Mesenchymal stem cell (in vitro differentiated cells and primary cell): ENCODE data around the gene SPON2. TPM values are rescaled to one million over a fixed set of nuclear protein-coding genes. Genes with fewer than 3 reads are reported as not detected.
A peak's percentile ranks its signal among the peaks of the same experiment; 100 is the strongest.

Experiments used
- DNase-seq: peaks from one replicate; pipeline ENCODE4 v3.0.0-alpha.2; 2013
- H2AFZ ChIP-seq: one replicate; pipeline ENCODE4 v1.6.1; 2013; ENCODE audit warnings: low read depth, mild to moderate bottlenecking, control low read depth, inconsistent platforms, low read length, moderate library complexity
- H2AK5ac ChIP-seq: 2 replicates; pipeline ENCODE4 v1.6.1; 2013; ENCODE audit warnings: low read length, moderate library complexity, mild to moderate bottlenecking, inconsistent platforms; ENCODE audit not compliant: severe bottlenecking
- H2BK120ac ChIP-seq: one replicate; pipeline ENCODE4 v1.6.1; 2013; ENCODE audit warnings: low read depth, mild to moderate bottlenecking, inconsistent platforms, low read length, moderate library complexity
- H2BK12ac ChIP-seq, 2 experiments: one replicate each; pipeline ENCODE4 v1.6.1; 2013; ENCODE audit warnings: inconsistent platforms in 2 of 2, low read length in 2 of 2, mild to moderate bottlenecking in 2 of 2, moderate library complexity in 2 of 2, control low read depth in 1 of 2
- H2BK15ac ChIP-seq: one replicate; pipeline ENCODE4 v1.6.1; 2013; ENCODE audit warnings: mild to moderate bottlenecking, low read depth, inconsistent platforms; ENCODE audit not compliant: poor library complexity, severe bottlenecking
- H2BK5ac ChIP-seq: 2 replicates; pipeline ENCODE4 v1.6.1; 2013; ENCODE audit warnings: low read depth, mild to moderate bottlenecking, low read length, control low read depth, inconsistent platforms; ENCODE audit not compliant: poor library complexity, severe bottlenecking
- H3K14ac ChIP-seq, 2 experiments: one replicate each; pipeline ENCODE4 v1.6.1; 2013; ENCODE audit warnings: inconsistent platforms in 2 of 2, low read length in 2 of 2, control low read depth in 1 of 2, mild to moderate bottlenecking in 1 of 2, moderate library complexity in 1 of 2
- H3K18ac ChIP-seq, 2 experiments: one replicate each; pipeline ENCODE4 v1.6.1; 2013; ENCODE audit warnings: inconsistent platforms in 2 of 2, low read length in 2 of 2, control low read depth in 1 of 2, low read depth in 1 of 2, mild to moderate bottlenecking in 1 of 2
- H3K23ac ChIP-seq, 2 experiments: one replicate each; pipeline ENCODE4 v1.6.1; 2013; ENCODE audit warnings: inconsistent platforms in 2 of 2, low read length in 2 of 2, mild to moderate bottlenecking in 2 of 2, moderate library complexity in 2 of 2, control low read depth in 1 of 2
- H3K27ac ChIP-seq: 2 replicates; pipeline ENCODE4 v1.5.1; 2013; ENCODE audit warnings: mild to moderate bottlenecking, moderate library complexity, low read length, control low read depth, inconsistent platforms; ENCODE audit not compliant: poor library complexity, severe bottlenecking
- H3K27me3 ChIP-seq, 2 experiments: 2 replicates each; pipeline versions ENCODE4 v1.6.1 to v1.7.0; 2013; ENCODE audit warnings: low read length in 2 of 2, mild to moderate bottlenecking in 2 of 2, moderate library complexity in 2 of 2, control low read depth in 1 of 2, inconsistent platforms in 1 of 2; ENCODE audit not compliant: control insufficient read depth in 1 of 2, insufficient read depth in 1 of 2
- H3K36me3 ChIP-seq, 2 experiments: 2 replicates each; pipeline versions ENCODE4 v1.6.1 to v1.7.0; 2013; ENCODE audit warnings: low read length in 2 of 2, control low read depth in 1 of 2, inconsistent platforms in 1 of 2, low read depth in 1 of 2, mild to moderate bottlenecking in 1 of 2; ENCODE audit not compliant: insufficient read depth in 2 of 2, control insufficient read depth in 1 of 2
- H3K4ac ChIP-seq, 2 experiments: one replicate each; pipeline ENCODE4 v1.6.1; 2013; ENCODE audit warnings: inconsistent platforms in 2 of 2, low read length in 2 of 2, mild to moderate bottlenecking in 2 of 2, moderate library complexity in 2 of 2, control low read depth in 1 of 2, low read depth in 1 of 2
- H3K4me1 ChIP-seq: 2 replicates; pipeline ENCODE4 v1.6.1; 2013; ENCODE audit warnings: low read depth, low read length, control low read depth; ENCODE audit not compliant: control insufficient read depth, insufficient read depth
- H3K4me2 ChIP-seq: 2 replicates; pipeline ENCODE4 v1.6.1; 2013; ENCODE audit warnings: low read length, mild to moderate bottlenecking, inconsistent platforms; ENCODE audit not compliant: poor library complexity, severe bottlenecking
- H3K4me3 ChIP-seq, 2 experiments: 2 replicates each; pipeline versions ENCODE4 v1.5.1 to v1.7.0; 2013; ENCODE audit warnings: low read length in 2 of 2, mild to moderate bottlenecking in 2 of 2, control low read depth in 1 of 2, low read depth in 1 of 2; ENCODE audit not compliant: insufficient read depth in 1 of 2
- H3K79me1 ChIP-seq: replicated peaks from 2 replicates; pipeline ENCODE4 v1.6.1; 2013; ENCODE audit warnings: mild to moderate bottlenecking, control low read depth, low read length, inconsistent platforms; ENCODE audit not compliant: poor library complexity, severe bottlenecking
- H3K9ac ChIP-seq: 2 replicates; pipeline ENCODE4 v1.7.0; 2013; ENCODE audit warnings: mild to moderate bottlenecking, low read length, moderate library complexity
- H3K9me3 ChIP-seq: 2 replicates; pipeline ENCODE4 v1.7.0; 2013; ENCODE audit warnings: mild to moderate bottlenecking, low read length; ENCODE audit not compliant: control insufficient read depth
- H4K8ac ChIP-seq: one replicate; pipeline ENCODE4 v1.6.1; 2013; ENCODE audit warnings: inconsistent platforms, mild to moderate bottlenecking, low read length, moderate library complexity
- H4K91ac ChIP-seq: one replicate; pipeline ENCODE4 v1.6.1; 2013; ENCODE audit warnings: mild to moderate bottlenecking, low read length, inconsistent platforms
- WGBS: methylation state at CpG from one replicate; pipeline ENCODE4 v1.1.7; 2013; ENCODE audit warnings: mixed read lengths; 5-methylcytosine and 5-hydroxymethylcytosine counted together
- polyA plus RNA-seq, 2 experiments: library from polyadenylated mRNA; stranded (reverse); fragments of 200-250 nt; gene quantifications; one replicate each; pipeline ENCODE4 v1.2.3, GENCODE V29; 2013

SPON2 gene
- polyA plus RNA-seq (2013, experiment 1 of 2), result 3,023 TPM
- 3,062 TPM for polyA plus RNA-seq (2013, experiment 2 of 2)

- Histone ChIP-seq H4K8ac (peak within 1 kb of the TSS; percentile 95), H3K79me1 (peaks cover 17% of the 10 kb centered on the region), H3K23ac (peak within 1 kb of the TSS; percentile 15 to 99), H3K4ac (peak within 1 kb of the TSS; percentile 99 to 100), H2BK120ac (peak within 1 kb of the TSS; percentile 99), H2BK5ac (peak within 1 kb of the TSS; percentile 96), H2AFZ (no peak within 1 kb of the TSS), H3K18ac (peak within 1 kb of the TSS; percentile 99 to 100), H3K27ac (peak within 1 kb of the TSS; percentile 96), H3K9ac (peak within 1 kb of the TSS; percentile 91), H2AK5ac (peak within 1 kb of the TSS; percentile 95), H4K91ac (peak within 1 kb of the TSS; percentile 98), H3K9me3 (no peaks in the 10 kb centered on the region), H3K27me3 (no peaks in the 10 kb centered on the region), H3K36me3 (peaks cover 36 to 46% of the 10 kb centered on the region in 2 experiments), H2BK15ac (peak within 1 kb of the TSS; percentile 98), H2BK12ac (peak within 1 kb of the TSS; percentile 77 to 97), H3K14ac (peak within 1 kb of the TSS; percentile 98 to 99), H3K4me1 (peaks cover 71% of the 10 kb centered on the region), H3K4me2 (peak within 1 kb of the TSS; percentile 73), H3K4me3 (peak within 1 kb of the TSS; percentile 76 to 86)
- WGBS, result 4% methylated on average over 32 of the region's 54 CpGs
- DNase-seq, result peak; percentile 89
These were observed at the start of gene SPON2 for GRCh38 chr4:1172228-1172851. TSS of gene SPON2 (minus strand) at chr4:1172583.

- no peak overlapping the region for H2BK12ac ChIP-seq
- H3K14ac ChIP-seq, result no peak overlapping the region
- H3K4me1 ChIP-seq, result no peaks in the 10 kb centered on the region
- no peak overlapping the region for H3K18ac ChIP-seq
- H3K4me3 ChIP-seq, result no peak overlapping the region
- no peak overlapping the region for H4K8ac ChIP-seq
- H3K23ac ChIP-seq, result no peak overlapping the region
- H2AFZ ChIP-seq, result no peak overlapping the region
- no peak overlapping the region for H3K9ac ChIP-seq
- no peak overlapping the region for H2BK15ac ChIP-seq
- no peak for DNase-seq
- peaks cover 49% of the 10 kb centered on the region for H3K79me1 ChIP-seq
- H3K9me3 ChIP-seq, result no peaks in the 10 kb centered on the region
- H4K91ac ChIP-seq, result no peak overlapping the region
- no peaks in the 10 kb centered on the region for H3K27me3 ChIP-seq
- H3K4ac ChIP-seq, result no peak overlapping the region
- no peak overlapping the region for H3K27ac ChIP-seq
- no peak overlapping the region for H3K4me2 ChIP-seq
- H2BK120ac ChIP-seq, result no peak overlapping the region
- no peak overlapping the region for H2AK5ac ChIP-seq
- H2BK5ac ChIP-seq, result no peak overlapping the region
- 94% methylated on average over 32 of the region's 33 CpGs for WGBS
- peaks cover 69 to 71% of the 10 kb centered on the region in 2 experiments for H3K36me3 ChIP-seq
These were observed 48.9 kb upstream of the SPON2 start for GRCh38 chr4:1221155-1221870.

- Histone ChIP-seq H3K23ac (no peak overlapping the region), H3K4me2 (no peak overlapping the region), H4K91ac (no peak overlapping the region), H3K14ac (no peak overlapping the region), H2AK5ac (no peak overlapping the region), H2BK5ac (no peak overlapping the region), H3K36me3 (peaks cover 71% of the 10 kb centered on the region in 2 experiments), H3K79me1 (peaks cover 49% of the 10 kb centered on the region), H2AFZ (no peak overlapping the region), H2BK120ac (no peak overlapping the region), H3K4me1 (no peaks in the 10 kb centered on the region), H3K4ac (no peak overlapping the region), H3K18ac (no peak overlapping the region), H2BK15ac (no peak overlapping the region), H4K8ac (no peak overlapping the region), H3K4me3 (no peak overlapping the region), H3K9ac (no peak overlapping the region), H2BK12ac (no peak overlapping the region), H3K27me3 (no peaks in the 10 kb centered on the region), H3K9me3 (no peaks in the 10 kb centered on the region), H3K27ac (no peak overlapping the region)
- WGBS, result 98% methylated on average over 16 of the region's 16 CpGs
- no peak for DNase-seq
These were observed 48.2 kb upstream of the SPON2 start for GRCh38 chr4:1220566-1220965.

- no peak overlapping the region for H2BK120ac ChIP-seq
- no peak overlapping the region for H3K4me2 ChIP-seq
- no peaks in the 10 kb centered on the region for H3K27me3 ChIP-seq
- H2BK12ac ChIP-seq, result no peak overlapping the region
- no peak overlapping the region for H2AK5ac ChIP-seq
- H2AFZ ChIP-seq, result no peak overlapping the region
- H3K18ac ChIP-seq, result no peak overlapping the region
- H2BK5ac ChIP-seq, result no peak overlapping the region
- 97% methylated on average over 6 of the region's 7 CpGs for WGBS
- H4K8ac ChIP-seq, result no peak overlapping the region
- H3K36me3 ChIP-seq, result peaks cover 67 to 71% of the 10 kb centered on the region in 2 experiments
- H3K14ac ChIP-seq, result no peak overlapping the region
- H3K4me3 ChIP-seq, result no peak overlapping the region
- H3K9ac ChIP-seq, result no peak overlapping the region
- DNase-seq, result no peak
- no peaks in the 10 kb centered on the region for H3K9me3 ChIP-seq
- no peak overlapping the region for H3K4ac ChIP-seq
- H3K4me1 ChIP-seq, result peaks cover 3% of the 10 kb centered on the region
- H3K79me1 ChIP-seq, result peaks cover 49% of the 10 kb centered on the region
- H4K91ac ChIP-seq, result no peak overlapping the region
- no peak overlapping the region for H2BK15ac ChIP-seq
- no peak overlapping the region for H3K23ac ChIP-seq
- H3K27ac ChIP-seq, result no peak overlapping the region
These were observed 47.2 kb upstream of the SPON2 start for GRCh38 chr4:1219566-1219950.
